HG03439 (cell line): ENCODE data around the gene HDDC2.
"Not testable (repeated sequence)": the region's sequence is repeated elsewhere in the genome, so short reads cannot be mapped to it uniquely, and the experiment has no call there.

Experiments
- ATAC-seq: cut with Tn5 transposase; IDR thresholded peaks from one replicate; pipeline ENCODE4 v1.9.1; 2021; ENCODE audit warnings: mild to moderate bottlenecking, moderate library complexity; ENCODE audit not compliant: unreplicated experiment

HDDC2 gene

DNA sequence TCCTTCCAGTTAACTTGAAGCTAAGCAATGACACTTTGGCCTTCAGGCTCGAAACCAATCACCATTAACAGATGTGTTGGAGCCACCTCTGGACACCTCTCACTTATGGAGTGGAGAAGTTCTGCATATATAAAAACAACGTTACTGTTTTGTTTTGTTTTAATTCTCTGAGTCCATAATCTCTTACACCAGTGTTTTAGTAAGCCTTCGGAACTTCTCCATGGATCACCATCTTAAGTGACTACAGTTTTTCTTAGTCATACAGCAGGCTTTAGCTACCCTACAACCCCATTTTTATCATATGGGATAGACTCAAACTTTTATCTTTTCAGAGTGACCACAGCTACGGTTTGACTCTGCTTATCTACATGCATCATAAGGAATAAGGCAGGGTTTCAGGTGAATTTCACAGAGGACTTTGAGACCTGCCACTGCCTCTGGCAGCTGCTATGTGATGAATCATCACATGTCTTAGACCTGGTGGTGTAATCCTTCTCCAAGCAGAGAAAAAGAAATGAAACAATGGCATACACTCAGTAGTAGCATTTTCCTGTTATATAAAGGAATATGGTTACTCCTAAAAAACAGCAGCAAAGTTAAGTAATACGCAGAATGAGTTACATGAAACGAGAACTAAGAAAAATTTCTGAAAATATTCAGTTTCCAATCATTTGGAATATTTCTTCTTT, 5.5 kb upstream of the HDDC2 start:
- no peak for ATAC-seq

DNA sequence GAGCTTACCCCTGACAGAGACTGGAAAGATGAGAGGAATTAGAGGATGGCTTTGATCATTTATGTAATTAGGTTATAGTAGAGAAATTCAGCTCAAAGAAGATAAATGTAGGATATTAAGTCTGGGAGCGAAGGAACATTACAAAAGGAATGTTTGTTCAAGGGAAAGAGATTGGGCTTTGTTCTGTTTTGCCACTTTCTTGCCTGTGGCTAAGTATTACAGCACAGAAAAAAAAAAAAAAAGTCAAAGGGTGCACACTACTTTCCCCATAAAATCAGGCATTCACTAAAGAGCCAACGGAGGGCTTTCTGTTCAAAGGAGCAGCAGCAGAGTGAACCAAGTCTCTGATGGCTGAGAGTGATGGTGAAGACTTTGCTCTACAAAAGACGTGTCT, 5.0 kb upstream of the HDDC2 start:
- no peak for ATAC-seq

DNA sequence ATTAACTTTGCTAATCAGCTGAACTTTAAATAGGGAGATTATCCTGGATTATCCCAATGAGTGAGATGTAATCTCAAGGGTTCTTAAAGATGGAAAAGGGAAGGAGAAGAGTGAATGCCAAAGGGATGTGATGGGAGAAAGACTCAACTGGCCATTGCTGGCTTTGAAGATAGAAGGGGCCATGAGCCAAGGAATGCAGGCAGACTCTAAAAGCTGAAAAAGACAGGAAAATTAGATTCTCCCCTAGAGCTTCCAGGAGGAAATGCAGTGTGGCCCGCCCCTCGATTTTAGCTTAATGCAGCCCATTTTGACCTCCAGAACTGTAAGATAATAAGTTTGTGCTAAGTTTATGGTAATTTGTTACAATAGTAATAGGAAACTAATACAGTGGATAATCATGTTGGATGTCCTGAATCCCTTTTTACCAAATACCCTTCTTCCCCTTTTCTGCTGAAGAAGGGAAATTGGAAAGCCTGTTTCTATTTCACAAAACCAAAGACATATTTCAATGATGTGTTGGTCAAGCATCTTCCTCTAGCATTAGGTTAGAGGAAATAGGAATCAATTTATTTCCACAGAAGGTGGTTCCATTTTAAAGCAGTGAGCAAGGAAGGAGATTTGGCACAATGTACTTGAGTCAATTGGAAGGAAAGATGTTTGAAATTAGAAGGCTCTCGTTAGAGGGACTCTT, 3.3 kb upstream of the HDDC2 start:
- no peak for ATAC-seq

GRCh38 chr6:125303512-125303854, 1.7 kb upstream of the HDDC2 start:
- ATAC-seq = no peak

DNA sequence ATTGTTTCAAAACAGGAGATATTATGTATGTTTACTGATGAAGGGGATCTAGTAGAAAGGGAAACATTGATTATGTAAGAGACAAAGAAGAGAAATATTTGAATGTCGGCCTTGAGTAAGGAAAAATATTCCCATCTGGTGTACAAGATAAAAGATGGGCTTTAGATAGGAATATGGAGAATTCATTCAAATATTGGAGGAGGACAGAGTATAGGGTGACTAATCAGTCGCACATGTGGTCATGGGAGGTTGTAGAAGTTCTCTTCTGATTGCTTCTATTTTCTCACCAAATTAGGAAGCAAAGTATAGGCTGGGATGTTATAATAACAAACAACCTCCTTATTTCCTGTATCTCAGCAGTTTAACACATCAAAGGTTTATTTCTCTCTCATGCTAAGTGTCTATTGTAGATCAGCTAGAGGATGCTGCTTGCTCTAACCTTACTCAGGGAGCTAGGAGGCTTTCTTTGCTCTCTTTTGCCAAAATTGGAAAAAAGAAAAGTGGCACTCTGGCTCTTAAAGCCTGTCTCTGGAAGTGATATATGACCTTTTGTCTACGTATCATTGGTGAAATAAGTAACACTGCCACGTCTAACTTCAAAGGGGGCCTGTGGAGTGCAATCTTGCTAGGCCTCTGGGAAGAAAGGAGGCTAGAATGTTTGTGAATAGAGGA, 1.2 kb upstream of the HDDC2 start:
- no peak for ATAC-seq

- no peak for ATAC-seq
Observed at GRCh38 chr6:125300992-125301434, 754 bp downstream of the HDDC2 start.

DNA sequence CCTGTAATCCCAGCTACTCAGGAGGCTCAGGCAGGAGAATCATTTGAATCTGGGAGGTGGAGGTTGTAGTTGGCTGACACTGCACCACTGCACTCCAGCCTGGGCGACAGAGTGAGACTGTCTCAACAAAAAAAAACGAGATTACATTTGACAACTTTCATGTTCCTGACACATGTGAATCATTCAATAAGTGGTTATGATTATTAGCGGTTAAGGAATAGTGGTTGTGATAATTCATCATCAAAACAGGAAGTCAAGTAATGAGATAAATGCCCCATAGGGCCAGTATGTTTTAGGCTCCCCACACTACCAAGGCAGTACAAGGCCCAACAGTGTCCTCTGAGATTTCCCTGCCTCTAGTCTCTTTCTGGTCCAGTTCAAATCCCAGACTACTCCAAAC, 2.5 kb downstream of the HDDC2 start:
- no peak for ATAC-seq

- ATAC-seq = no peak
Observed at GRCh38 chr6:125296471-125296870, 5.3 kb downstream of the HDDC2 start.

GRCh38 chr6:125294925-125295324, 6.8 kb downstream of the HDDC2 start:
- ATAC-seq = no peak

- ATAC-seq = no peak
Observed at GRCh38 chr6:125294036-125294435, 7.7 kb downstream of the HDDC2 start.

DNA sequence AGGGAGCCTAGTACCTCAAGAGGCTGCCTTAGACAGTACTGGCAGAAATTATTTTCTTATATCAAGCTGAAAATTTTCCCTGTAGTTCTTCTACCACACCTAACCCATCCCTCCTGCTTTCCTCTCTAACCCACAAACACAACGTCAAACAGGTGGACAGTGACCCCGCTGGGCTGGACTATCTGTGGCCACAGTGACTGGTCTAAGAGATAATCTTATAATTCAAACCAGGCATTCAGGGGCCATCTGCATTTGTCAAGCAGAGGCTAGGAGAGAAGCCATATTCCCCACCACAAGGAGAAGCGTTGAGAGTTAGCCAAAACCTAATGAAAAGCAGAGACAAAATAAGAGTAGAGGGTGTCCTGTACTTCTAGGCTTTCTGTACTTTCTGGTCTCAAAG, 8.2 kb downstream of the HDDC2 start:
- ATAC-seq = no peak

DNA sequence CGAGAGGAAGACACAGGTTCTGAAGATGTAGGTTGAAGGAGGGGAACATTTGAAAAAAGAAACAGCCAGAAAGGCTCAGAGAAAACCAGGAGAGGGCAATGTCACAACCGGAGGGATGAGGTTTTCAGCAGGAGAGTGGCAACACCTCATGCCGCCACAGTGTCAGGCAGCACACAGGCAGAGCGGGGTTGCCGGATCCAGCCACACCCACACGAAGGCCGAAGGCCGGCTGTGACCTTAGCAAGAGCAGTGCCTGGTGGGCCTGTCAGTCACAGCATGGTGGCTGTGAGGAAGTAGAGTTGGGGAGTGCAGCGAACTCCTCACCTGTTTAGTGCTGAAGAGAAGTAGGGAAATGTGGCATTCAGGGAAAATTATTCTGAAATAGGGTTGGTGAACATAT, 14.0 kb downstream of the HDDC2 start:
- ATAC-seq = no peak

- ATAC-seq = no peak
Observed at GRCh38 chr6:125285936-125286335, 15.8 kb downstream of the HDDC2 start.

GRCh38 chr6:125285353-125285752, 16.4 kb downstream of the HDDC2 start:
- ATAC-seq = no peak

DNA sequence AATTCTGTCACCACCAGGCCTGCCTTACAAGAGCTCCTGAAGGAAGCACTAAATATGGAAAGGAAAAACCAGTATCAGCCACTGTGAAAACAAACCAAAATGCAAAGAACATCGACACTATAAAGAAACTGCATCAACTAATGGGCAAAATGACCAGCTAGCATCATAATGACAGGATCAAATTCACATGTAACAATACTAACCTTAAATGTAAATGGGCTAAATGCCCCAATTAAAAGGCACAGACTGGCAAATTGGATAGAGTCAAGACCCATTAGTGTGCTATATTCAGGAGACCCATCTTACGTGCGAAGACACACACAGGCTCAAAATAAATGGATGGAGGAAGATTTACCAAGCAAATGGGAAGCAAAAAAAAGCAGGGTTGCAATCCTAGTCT, 19.3 kb downstream of the HDDC2 start:
- ATAC-seq = not testable (repeated sequence)

GRCh38 chr6:125280370-125281035, 21.3 kb downstream of the HDDC2 start:
- ATAC-seq = not testable (repeated sequence)

- ATAC-seq = no peak
Observed at GRCh38 chr6:125279961-125280360, 21.8 kb downstream of the HDDC2 start.

- no peak for ATAC-seq
Observed at GRCh38 chr6:125277838-125278237, 23.9 kb downstream of the HDDC2 start.

DNA sequence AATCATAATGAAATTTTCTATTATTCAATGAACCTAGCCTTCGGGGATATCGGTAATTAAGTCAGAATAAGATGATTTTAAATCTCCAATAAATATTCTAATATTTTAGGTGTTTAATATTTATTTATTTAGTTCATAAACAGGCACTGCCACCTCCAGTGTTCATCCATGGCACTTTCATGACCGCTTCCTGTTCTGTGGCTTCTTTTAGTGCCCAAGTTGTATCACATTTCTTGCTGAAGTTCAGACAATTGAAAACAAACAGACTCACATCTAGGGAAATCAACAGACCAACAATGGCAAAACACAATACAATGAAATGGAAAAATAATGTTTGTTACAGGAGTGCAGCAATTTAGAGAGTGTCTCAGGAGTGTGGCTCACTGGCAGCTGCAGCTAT, 26.0 kb downstream of the HDDC2 start:
- no peak for ATAC-seq

GRCh38 chr6:125274935-125275334, 26.8 kb downstream of the HDDC2 start:
- ATAC-seq = no peak

- ATAC-seq = no peak
Observed at GRCh38 chr6:125273965-125274364, 27.8 kb downstream of the HDDC2 start.

GRCh38 chr6:125273251-125273650, 28.5 kb downstream of the HDDC2 start:
- no peak for ATAC-seq
